ENCODE results near the gene TRAF5. TPM values are rescaled to one million over a fixed set of nuclear protein-coding genes. Genes with fewer than 3 reads are reported as not detected.

The TRAF5 gene
- total RNA-seq, 1 donor from 2014 or later, result 4.5 TPM

DNA sequence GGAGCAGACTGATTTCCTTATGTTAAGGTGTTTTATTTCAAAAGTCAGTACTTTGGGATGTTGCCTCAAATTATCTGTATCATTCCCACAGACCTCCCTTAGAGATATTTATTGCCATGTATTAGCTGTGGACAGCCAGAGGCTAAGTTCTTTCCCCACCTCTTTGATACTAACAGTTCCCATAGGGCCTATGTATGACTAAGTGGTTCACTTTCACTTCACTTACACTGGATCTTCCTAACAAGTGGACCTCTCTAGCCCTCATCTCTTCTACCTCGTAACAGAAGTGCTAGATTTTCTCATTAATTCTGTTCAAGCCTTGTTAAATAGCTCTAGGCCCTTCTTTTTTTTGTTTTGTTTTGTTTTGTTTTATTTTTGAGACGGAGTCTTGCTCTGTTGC is 6.2 kb downstream of the TRAF5 start:
- H3K9me3 Mint-ChIP-seq (ENCODE audit: low read depth), result no peaks in the 10 kb centered on the region
- H3K4me3 Mint-ChIP-seq (ENCODE audit: low read depth), result no peak overlapping the region
- DNase-seq (ENCODE audit: low spot score, unreplicated experiment), result no peak
- no peaks in the 10 kb centered on the region for H3K36me3 Mint-ChIP-seq (ENCODE audit: insufficient read depth)
- TF ChIP-seq, protein P1, sequence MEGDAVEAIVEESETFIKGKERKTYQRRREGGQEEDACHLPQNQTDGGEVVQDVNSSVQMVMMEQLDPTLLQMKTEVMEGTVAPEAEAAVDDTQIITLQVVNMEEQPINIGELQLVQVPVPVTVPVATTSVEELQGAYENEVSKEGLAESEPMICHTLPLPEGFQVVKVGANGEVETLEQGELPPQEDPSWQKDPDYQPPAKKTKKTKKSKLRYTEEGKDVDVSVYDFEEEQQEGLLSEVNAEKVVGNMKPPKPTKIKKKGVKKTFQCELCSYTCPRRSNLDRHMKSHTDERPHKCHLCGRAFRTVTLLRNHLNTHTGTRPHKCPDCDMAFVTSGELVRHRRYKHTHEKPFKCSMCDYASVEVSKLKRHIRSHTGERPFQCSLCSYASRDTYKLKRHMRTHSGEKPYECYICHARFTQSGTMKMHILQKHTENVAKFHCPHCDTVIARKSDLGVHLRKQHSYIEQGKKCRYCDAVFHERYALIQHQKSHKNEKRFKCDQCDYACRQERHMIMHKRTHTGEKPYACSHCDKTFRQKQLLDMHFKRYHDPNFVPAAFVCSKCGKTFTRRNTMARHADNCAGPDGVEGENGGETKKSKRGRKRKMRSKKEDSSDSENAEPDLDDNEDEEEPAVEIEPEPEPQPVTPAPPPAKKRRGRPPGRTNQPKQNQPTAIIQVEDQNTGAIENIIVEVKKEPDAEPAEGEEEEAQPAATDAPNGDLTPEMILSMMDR (IDR thresholded peaks at IDR 0.05; ENCODE audit: unreplicated experiment), result no peak
- H3K27ac Mint-ChIP-seq, result no peak overlapping the region
- peaks cover 17% of the 10 kb centered on the region for H3K4me1 Mint-ChIP-seq (ENCODE audit: low read depth)
- peaks cover 37% of the 10 kb centered on the region for H3K27me3 Mint-ChIP-seq

DNA sequence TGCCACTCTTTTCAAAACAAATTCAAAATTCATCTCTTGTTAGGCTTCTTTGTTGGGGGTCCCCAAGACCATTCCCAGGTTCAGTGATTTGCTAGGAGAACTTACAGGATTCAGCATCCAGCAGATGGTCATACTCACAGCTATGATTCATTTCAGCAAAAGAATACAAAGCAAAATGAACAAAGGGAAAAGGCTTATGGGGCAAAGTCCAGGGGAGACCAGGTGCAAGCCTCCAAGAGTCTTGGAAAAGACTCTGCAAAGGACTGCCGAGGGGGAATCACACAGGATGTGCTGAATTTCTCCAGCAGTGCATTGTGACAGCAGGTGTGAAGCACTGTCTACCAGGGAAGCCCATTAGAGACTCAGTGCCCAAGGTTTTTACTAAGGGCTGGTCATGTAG is 7.3 kb downstream of the TRAF5 start:
- no peak overlapping the region for H3K4me3 Mint-ChIP-seq (ENCODE audit: low read depth)
- H3K27ac Mint-ChIP-seq, result no peak overlapping the region
- H3K36me3 Mint-ChIP-seq (ENCODE audit: insufficient read depth), result no peaks in the 10 kb centered on the region
- H3K27me3 Mint-ChIP-seq, result peaks cover 26% of the 10 kb centered on the region
- TF ChIP-seq, protein P1 (IDR thresholded peaks at IDR 0.05; ENCODE audit: unreplicated experiment), result no peak
- H3K9me3 Mint-ChIP-seq (ENCODE audit: low read depth), result no peaks in the 10 kb centered on the region
- H3K4me1 Mint-ChIP-seq (ENCODE audit: low read depth), result peaks cover 15% of the 10 kb centered on the region
- no peak for DNase-seq (ENCODE audit: low spot score, unreplicated experiment)

DNA sequence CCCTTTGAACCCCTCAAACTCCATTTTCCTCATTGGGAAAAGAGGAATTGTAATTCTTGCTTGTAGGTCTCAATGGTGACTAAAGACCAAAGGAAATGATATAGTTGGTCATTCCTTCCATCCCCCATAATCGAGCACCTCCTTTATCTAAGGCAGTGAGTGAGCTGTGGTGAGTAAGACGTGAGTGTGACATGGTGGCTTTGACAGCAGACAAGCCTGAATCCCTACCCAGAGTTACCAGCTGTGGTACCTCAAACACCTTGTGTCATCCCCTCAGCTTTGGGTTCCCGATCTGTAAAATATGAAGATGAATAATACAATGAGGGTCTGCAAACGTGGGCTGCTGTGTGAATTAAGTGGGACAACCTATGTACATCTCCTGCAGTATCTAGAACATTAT is 8.4 kb downstream of the TRAF5 start:
- TF ChIP-seq, protein P1 (IDR thresholded peaks at IDR 0.05; ENCODE audit: unreplicated experiment), result no peak
- no peaks in the 10 kb centered on the region for H3K9me3 Mint-ChIP-seq (ENCODE audit: low read depth)
- H3K4me3 Mint-ChIP-seq (ENCODE audit: low read depth), result no peak overlapping the region
- H3K36me3 Mint-ChIP-seq (ENCODE audit: insufficient read depth), result no peaks in the 10 kb centered on the region
- H3K4me1 Mint-ChIP-seq (ENCODE audit: low read depth), result peaks cover 15% of the 10 kb centered on the region
- DNase-seq (ENCODE audit: low spot score, unreplicated experiment), result no peak
- peaks cover 15% of the 10 kb centered on the region for H3K27me3 Mint-ChIP-seq
- H3K27ac Mint-ChIP-seq, result no peak overlapping the region

DNA sequence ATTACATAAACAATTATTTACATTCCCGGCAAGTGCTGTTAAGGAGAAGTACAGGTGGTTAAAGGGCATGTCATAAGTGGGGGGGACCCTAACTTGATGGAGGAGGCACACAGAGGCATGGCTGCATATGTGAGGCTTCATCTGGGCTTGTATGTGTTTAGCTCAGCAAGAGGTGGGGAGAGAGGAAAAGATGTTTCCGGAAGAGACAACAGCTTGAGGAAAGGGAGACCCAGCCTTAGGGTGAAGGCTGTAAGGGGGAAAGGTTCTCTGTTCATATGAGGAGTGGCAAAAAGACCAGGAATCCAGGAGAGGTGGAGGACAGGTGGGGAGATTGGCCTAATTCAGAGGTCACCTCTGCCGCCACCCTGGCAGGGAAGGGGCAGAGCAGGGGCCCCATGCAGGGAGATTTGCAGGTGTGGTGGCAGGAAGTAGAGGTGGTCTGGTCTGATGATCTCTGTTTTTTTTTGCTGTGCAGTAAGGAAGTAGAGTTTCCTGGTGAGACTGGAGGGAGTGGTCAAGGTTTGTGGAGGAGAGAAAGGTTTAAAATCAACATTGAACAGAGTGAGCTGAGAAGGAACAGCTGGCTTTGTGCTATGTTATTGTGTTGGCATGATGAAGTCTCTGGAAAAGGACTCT is 9.0 kb downstream of the TRAF5 start:
- Mint-ChIP-seq H3K9me3 (ENCODE audit: low read depth) (no peaks in the 10 kb centered on the region), H3K4me3 (ENCODE audit: low read depth) (no peak overlapping the region), H3K4me1 (ENCODE audit: low read depth) (peaks cover 15% of the 10 kb centered on the region), H3K27me3 (peaks cover 10% of the 10 kb centered on the region), H3K36me3 (ENCODE audit: insufficient read depth) (no peaks in the 10 kb centered on the region), H3K27ac (peak overlapping the region; percentile 29)
- no peak for DNase-seq (ENCODE audit: low spot score, unreplicated experiment)
- TF ChIP-seq, protein P1 (IDR thresholded peaks at IDR 0.05; ENCODE audit: unreplicated experiment), result no peak

DNA sequence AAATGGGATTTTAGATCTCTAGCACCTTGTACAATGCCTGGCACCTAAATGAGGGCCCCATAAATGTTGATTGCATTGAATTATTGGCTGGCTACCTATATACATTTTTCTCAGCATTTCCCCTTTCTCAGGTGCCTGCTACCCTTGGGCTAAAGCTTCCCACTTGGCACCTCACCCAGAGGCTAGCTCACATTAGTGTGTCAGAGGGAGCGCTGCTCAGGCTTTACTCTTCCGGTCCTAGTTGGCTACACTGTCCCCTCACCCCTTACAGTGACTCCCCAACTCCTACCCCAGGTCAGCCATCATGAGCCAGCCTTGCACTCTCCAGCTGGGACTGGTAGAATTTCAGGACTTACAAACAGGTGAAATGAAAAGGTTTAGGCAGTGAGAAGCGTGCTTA is 9.5 kb downstream of the TRAF5 start:
- no peak overlapping the region for H3K27ac Mint-ChIP-seq
- no peaks in the 10 kb centered on the region for H3K36me3 Mint-ChIP-seq (ENCODE audit: insufficient read depth)
- TF ChIP-seq, protein P1 (IDR thresholded peaks at IDR 0.05; ENCODE audit: unreplicated experiment), result no peak
- peaks cover 15% of the 10 kb centered on the region for H3K4me1 Mint-ChIP-seq (ENCODE audit: low read depth)
- H3K4me3 Mint-ChIP-seq (ENCODE audit: low read depth), result no peak overlapping the region
- H3K27me3 Mint-ChIP-seq, result peaks cover 5% of the 10 kb centered on the region
- DNase-seq (ENCODE audit: low spot score, unreplicated experiment), result no peak
- no peaks in the 10 kb centered on the region for H3K9me3 Mint-ChIP-seq (ENCODE audit: low read depth)

Data from progenitor cell of endocrine pancreas (in vitro differentiated cells).